MCF 10A (cell line): Measurements from ENCODE around the gene ABHD5. TPM values are rescaled to one million over a fixed set of nuclear protein-coding genes. Genes with fewer than 3 reads are reported as not detected.

Experiments used
- BruUV-seq: library from RNA; stranded (reverse); fragments of 400-500 nt; replicated peaks from 2 replicates; lab custom pipeline; 2021; lab: Mats Ljungman, UMichigan
- CTCF ChIA-PET: fragments of 300-600 bp; sonication (Branson Sonifier 250); formaldehyde crosslinking; extraction: SDS; loops from one replicate; lab custom pipeline; 2021; ENCODE audit warnings: antibody characterized with exemption, inconsistent platforms; lab: Yijun Ruan, JAX
- POLR2A ChIA-PET: fragments of 300-600, 350-650 bp; sonication (Branson Sonifier 250); formaldehyde crosslinking; extraction: SDS; loops from one replicate; lab custom pipeline; 2020; ENCODE audit warnings: antibody characterized with exemption, inconsistent platforms; lab: Yijun Ruan, JAX
- DNase-seq: peaks from one replicate; pipeline ENCODE4 v3.0.0-alpha.2; 2018; ENCODE audit not compliant: unreplicated experiment
- H3K27ac Mint-ChIP-seq: one replicate; pipeline ENCODE4 v1.8.0; 2022; ENCODE audit warnings: mild to moderate bottlenecking, low read depth, mixed read lengths; ENCODE audit not compliant: unreplicated experiment
- H3K27me3 Mint-ChIP-seq: one replicate; pipeline ENCODE4 v1.8.0; 2022; ENCODE audit warnings: mixed read lengths; ENCODE audit not compliant: insufficient read depth, unreplicated experiment
- H3K36me3 Mint-ChIP-seq: one replicate; pipeline ENCODE4 v1.8.0; 2022; ENCODE audit warnings: mild to moderate bottlenecking, moderate library complexity, mixed read lengths; ENCODE audit not compliant: insufficient read depth, unreplicated experiment
- H3K4me1 Mint-ChIP-seq: one replicate; pipeline ENCODE4 v1.8.0; 2022; ENCODE audit warnings: mixed read lengths; ENCODE audit not compliant: insufficient read depth, unreplicated experiment
- H3K4me3 Mint-ChIP-seq: one replicate; pipeline ENCODE4 v1.8.0; 2022; ENCODE audit warnings: mild to moderate bottlenecking, moderate library complexity, mixed read lengths; ENCODE audit not compliant: unreplicated experiment
- H3K9me3 Mint-ChIP-seq: one replicate; pipeline ENCODE4 v1.8.0; 2022; ENCODE audit warnings: mixed read lengths; ENCODE audit not compliant: unreplicated experiment
- intact Hi-C: fragments of 100-400 bp; cut with micrococcal nuclease; formaldehyde crosslinking; loops from 2 replicates; pipeline ENCODE4 v1.14.1; 2022
- total RNA-seq: library from RNA; stranded (reverse); gene quantifications from 2 replicates; pipeline ENCODE4 v1.2.3, GENCODE V29; 2022
- TF ChIP-seq, protein P1 (sequence below): fragments of 200-600 bp; IDR thresholded peaks from one replicate; pipeline ENCODE4 v1.8.0; 2022; ENCODE audit warnings: antibody characterized with exemption, mild to moderate bottlenecking; ENCODE audit not compliant: unreplicated experiment

Gene ABHD5
- total RNA-seq, 1 experiment from 2014 or later: 32.6 TPM

DNA sequence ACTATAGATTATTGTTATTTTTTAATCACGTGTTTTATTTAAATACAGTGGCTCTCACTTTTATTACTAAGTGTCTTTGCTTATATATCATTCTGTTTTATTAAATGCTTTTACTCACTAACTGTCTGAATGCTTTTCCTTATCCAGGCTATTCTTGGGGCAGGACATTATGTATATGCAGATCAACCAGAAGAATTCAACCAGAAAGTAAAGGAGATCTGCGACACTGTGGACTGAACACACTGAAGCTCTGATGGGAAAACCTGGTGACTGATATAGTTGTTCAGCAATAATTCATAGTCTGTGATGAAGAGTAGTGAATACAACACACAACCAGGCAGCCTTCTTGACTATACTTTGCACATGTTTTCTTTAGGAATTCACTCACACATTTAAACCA is 27.6 kb downstream of the ABHD5 start:
- ChIA-PET POLR2A (no interaction called here), CTCF (no interaction called here)
- Mint-ChIP-seq H3K27ac (no peak overlapping the region), H3K4me3 (no peak overlapping the region), H3K36me3 (peaks cover 84% of the 10 kb centered on the region), H3K27me3 (no peaks in the 10 kb centered on the region), H3K9me3 (no peaks in the 10 kb centered on the region), H3K4me1 (peaks cover 5% of the 10 kb centered on the region)
- TF ChIP-seq, protein P1, sequence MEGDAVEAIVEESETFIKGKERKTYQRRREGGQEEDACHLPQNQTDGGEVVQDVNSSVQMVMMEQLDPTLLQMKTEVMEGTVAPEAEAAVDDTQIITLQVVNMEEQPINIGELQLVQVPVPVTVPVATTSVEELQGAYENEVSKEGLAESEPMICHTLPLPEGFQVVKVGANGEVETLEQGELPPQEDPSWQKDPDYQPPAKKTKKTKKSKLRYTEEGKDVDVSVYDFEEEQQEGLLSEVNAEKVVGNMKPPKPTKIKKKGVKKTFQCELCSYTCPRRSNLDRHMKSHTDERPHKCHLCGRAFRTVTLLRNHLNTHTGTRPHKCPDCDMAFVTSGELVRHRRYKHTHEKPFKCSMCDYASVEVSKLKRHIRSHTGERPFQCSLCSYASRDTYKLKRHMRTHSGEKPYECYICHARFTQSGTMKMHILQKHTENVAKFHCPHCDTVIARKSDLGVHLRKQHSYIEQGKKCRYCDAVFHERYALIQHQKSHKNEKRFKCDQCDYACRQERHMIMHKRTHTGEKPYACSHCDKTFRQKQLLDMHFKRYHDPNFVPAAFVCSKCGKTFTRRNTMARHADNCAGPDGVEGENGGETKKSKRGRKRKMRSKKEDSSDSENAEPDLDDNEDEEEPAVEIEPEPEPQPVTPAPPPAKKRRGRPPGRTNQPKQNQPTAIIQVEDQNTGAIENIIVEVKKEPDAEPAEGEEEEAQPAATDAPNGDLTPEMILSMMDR: no peak
- intact Hi-C loops: no loop called here
- no TSS peak for BruUV-seq
- DNase-seq: no peak

DNA sequence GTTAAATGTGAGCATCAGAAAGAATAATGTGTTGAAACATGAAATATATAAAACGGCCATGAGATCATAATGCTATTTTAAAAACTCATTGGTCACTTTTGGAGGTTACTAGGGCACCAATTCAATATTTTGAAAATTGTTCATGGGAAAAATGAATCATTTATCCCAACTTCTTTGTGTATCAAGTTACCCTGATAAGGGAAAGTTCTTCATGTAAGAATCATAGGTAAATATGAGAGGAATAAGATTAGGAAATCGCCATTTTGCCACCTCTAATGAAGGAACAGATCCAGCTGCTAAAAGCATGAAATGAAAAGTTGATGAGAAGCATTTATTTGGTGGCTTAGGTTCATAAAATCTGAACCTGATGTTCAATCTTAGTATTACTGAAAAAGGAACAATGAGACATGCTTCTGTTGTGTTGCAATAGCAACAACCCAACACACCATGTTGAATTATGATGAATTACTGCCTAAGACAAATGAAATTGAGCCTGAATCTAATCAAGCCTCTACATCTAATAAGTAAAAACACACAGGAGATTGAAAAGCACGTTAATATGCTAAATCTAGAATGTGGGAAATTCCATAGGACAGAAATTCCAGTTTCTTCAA is 32.5 kb downstream of the ABHD5 start:
- Mint-ChIP-seq H3K27me3 (no peaks in the 10 kb centered on the region), H3K27ac (no peak overlapping the region), H3K4me3 (no peak overlapping the region), H3K36me3 (peaks cover 63% of the 10 kb centered on the region), H3K4me1 (peaks cover 9% of the 10 kb centered on the region), H3K9me3 (no peaks in the 10 kb centered on the region)
- no TSS peak for BruUV-seq
- CTCF ChIA-PET: interaction anchor here (0.9 to 1.0 kb wide), 2 partner anchors 45 to 179 kb away, joined by 3 read pairs; no protein-coding TSS in a partner anchor
- DNase-seq: no peak
- intact Hi-C loops: no loop called here
- POLR2A ChIA-PET: interaction anchor here (0.7 to 1.9 kb wide), 4 partner anchors 9 to 14 kb away, joined by 3 to 4 read pairs (median 3); no protein-coding TSS in a partner anchor
- TF ChIP-seq, protein P1: no peak

DNA sequence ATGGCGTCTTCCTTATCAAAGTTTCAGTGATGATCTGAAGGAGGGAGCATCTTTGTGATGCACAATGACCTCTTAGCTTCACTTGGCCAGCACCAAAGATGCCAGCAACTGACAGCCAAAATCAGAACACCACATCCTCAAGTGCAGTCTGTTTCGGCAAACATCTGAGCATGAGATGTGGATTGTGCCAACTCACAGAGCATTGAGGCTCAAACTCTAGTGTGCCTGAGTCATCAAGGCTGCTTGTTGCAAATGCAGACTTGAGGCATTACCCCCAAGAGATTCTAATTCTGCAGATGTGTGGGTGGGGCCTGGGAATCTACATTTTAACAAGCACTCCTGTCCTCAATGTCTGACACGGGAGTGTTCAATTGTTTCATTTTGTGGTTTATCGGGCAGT is 35.8 kb downstream of the ABHD5 start:
- CTCF ChIA-PET: no interaction called here
- DNase-seq: no peak
- Mint-ChIP-seq H3K4me3 (no peak overlapping the region), H3K9me3 (no peaks in the 10 kb centered on the region), H3K27me3 (no peaks in the 10 kb centered on the region), H3K27ac (no peak overlapping the region), H3K36me3 (peaks cover 38% of the 10 kb centered on the region), H3K4me1 (peaks cover 14% of the 10 kb centered on the region)
- TF ChIP-seq, protein P1: no peak
- POLR2A ChIA-PET: interaction anchor here (0.8 to 1.4 kb wide), 2 partner anchors 18 to 28 kb away, joined by 3 read pairs; no protein-coding TSS in a partner anchor
- no TSS peak for BruUV-seq
- intact Hi-C loops: no loop called here

DNA sequence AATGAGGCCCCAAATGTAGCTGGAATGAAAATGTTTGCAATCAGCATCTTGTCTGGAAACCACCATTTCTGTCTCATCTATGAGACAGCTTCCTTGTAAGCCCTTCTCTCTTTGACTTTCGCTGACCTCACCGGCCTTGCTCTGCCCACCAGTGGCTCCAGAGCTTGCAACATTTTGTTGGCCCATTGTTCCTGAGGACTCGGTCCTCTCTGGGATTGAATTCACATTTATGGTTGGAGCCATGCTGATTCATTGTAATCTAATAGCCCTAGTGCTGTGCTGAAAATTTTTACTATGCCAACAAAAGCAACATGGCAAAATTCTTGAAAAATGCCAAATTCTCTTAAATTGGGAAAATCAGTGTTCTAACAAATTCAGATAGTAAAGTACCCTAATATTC is 37.2 kb downstream of the ABHD5 start:
- BruUV-seq: no TSS peak
- Mint-ChIP-seq H3K27me3 (no peaks in the 10 kb centered on the region), H3K36me3 (peaks cover 38% of the 10 kb centered on the region), H3K4me3 (no peak overlapping the region), H3K9me3 (no peaks in the 10 kb centered on the region), H3K4me1 (peaks cover 13% of the 10 kb centered on the region), H3K27ac (no peak overlapping the region)
- TF ChIP-seq, protein P1: no peak
- POLR2A ChIA-PET: interaction anchor here (0.8 to 3.2 kb wide), 2 partner anchors 14 to 38 kb away, joined by 3 to 19 read pairs; partner anchors contain the start of gene ABHD5
- CTCF ChIA-PET: interaction anchor here (0.6 kb wide), 1 partner anchor 504 kb away, joined by 3 read pairs; no protein-coding TSS in a partner anchor
- no peak for DNase-seq
- intact Hi-C loops: no loop called here
